AG09319 (cell line): Measurements from ENCODE around the gene UBE2QL1.

Source experiments
- DNase-seq: peaks from one replicate; pipeline ENCODE4 v3.0.0-alpha.2; 2010; ENCODE audit warnings: low read depth; ENCODE audit errors: extremely low read depth
- CTCF ChIP-seq: IDR thresholded peaks from 2 replicates; pipeline ENCODE4 v1.5.1; 2011; ENCODE audit warnings: low read depth, mild to moderate bottlenecking, inconsistent platforms, low read length, moderate library complexity

Gene UBE2QL1

GRCh38 chr5:6448622-6449464 is at the start of gene UBE2QL1:
Gene UBE2QL1 (plus strand): TSS chr5:6448859. CDS start chr5:6448894, 35 bp downstream.
- TF ChIP-seq CTCF, result no peak
- DNase-seq, result no peak

DNA sequence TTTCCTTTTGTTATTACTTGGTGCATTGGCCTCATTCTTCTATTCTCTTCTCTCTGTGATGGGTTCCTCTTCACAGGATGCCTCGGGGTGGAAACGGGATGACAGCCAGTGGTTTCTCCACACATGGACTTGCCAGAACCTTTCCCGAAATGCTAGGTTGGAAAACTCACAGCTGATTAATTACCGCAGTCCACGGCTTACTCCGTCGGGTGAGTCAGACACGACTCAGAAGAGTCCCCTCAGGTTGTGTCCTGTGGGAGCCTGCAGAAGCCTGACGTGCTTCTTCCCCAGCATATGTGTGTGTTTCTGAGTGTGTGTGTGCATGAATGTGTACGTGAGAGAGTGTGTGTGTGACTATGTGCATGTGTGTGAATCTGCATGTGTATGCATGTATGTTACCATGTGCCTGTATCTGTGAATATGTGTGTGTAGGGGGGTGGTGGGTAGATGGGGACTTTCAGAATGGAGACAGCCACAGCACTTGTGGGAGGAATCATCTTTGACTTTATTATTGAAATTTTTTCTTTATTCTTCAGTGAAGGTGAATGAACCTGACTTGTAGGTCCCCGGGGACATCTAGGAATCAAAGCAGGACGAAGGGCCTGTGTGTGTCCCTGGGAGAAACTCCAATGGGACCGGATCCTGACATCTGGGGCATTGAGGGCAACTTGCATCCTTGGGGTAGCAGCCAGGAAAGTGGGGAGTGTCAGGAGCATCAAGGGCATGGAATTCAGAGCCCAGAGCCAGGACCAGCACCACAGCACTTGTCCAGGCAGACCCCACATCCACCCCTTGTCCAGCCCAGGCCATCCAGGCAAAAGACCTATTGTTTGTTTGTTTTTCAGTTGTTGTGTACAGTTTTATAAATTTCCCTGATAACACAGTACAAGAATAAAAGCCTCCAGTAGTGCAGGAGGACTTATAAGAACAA is 48.4 kb upstream of the UBE2QL1 start:
- no peak for TF ChIP-seq CTCF

GRCh38 chr5:6401410-6401809 is 47.2 kb upstream of the UBE2QL1 start:
- no peak for TF ChIP-seq CTCF
- no peak for DNase-seq

More for the DNA sequence above, 48.4 kb upstream of the UBE2QL1 start:
- no peak for DNase-seq

GRCh38 chr5:6402939-6403338 is 45.7 kb upstream of the UBE2QL1 start:
- no peak for DNase-seq
- TF ChIP-seq CTCF, result no peak

DNA sequence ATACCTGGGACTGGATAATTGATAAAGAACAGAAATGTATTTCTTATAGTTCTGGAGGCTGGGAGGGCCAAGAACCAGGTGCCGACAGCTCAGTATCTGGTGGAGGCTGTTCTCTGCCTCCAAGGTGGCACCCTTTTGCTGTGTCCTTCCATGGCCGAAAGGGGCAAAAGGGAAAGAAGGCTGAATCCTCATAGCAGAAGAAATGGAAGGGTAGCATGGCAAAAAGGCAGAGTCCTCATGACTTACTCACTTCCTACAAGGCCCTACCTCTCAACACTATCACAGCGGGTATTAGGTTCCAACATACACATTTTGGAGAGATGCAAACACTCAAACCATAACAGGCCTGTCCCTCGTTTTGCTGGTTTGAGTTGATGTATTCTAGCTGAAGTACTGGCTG is 45.2 kb upstream of the UBE2QL1 start:
- no peak for TF ChIP-seq CTCF
- DNase-seq, result no peak

DNA sequence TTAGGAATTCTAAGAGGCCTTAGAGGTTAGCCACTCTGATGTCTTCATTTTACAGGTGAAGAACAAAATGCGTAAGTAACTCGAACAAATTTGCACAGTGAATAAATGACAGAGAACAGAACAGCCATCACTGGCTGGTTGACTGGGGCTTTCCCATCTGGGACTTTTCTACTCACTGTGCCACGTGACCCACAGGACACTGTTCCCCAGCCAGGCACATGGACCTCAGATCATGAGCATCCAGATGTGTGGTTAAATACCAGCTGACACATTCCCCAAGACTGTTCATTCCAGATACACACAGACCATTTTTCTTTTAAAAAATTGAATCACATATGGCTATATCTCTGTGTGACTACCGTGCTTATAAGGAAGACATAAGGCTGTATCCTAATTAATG is 44.5 kb upstream of the UBE2QL1 start:
- no peak for DNase-seq
- no peak for TF ChIP-seq CTCF

DNA sequence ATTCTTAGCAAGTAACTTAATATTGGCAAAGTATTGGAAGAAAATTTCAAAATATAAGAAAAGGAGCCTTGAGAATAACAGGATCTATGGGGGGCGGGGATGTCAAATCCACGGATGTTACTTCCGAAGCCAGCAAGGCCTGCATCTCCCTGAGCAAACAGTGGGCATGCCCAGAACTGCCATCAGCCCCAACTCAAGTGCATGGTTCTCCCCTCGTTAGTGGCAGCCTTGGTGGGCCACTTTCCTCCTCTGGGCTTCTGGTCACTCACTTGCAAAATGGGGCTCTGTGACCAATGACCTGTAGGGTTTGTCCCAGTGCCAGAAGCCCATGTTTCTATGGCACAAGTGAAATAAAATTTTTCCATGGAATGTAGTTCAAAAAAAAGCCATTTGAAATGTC is 43.1 kb upstream of the UBE2QL1 start:
- DNase-seq, result no peak
- TF ChIP-seq CTCF, result no peak
